SK-N-MC (cell line): ENCODE data around the gene AACS.

Source experiments
- EZH2 ChIP-seq: fragments of 200-600 bp; sonication (generic); IDR thresholded peaks from one replicate; pipeline ENCODE4 v1.6.1; 2017; ENCODE audit warnings: antibody characterized with exemption
- FOXP2 ChIP-seq: optimal IDR thresholded peaks from 2 replicates; pipeline ENCODE3; 2011; ENCODE audit warnings: mild to moderate bottlenecking, moderate library complexity; ENCODE audit not compliant: insufficient read depth; ENCODE audit errors: extremely low read length, control extremely low read depth
- POLR2AphosphoS5 ChIP-seq: IDR thresholded peaks from 2 replicates; pipeline ENCODE4 v1.6.1; 2012; ENCODE audit warnings: mild to moderate bottlenecking, low read depth, low read length, borderline replicate concordance

DNA sequence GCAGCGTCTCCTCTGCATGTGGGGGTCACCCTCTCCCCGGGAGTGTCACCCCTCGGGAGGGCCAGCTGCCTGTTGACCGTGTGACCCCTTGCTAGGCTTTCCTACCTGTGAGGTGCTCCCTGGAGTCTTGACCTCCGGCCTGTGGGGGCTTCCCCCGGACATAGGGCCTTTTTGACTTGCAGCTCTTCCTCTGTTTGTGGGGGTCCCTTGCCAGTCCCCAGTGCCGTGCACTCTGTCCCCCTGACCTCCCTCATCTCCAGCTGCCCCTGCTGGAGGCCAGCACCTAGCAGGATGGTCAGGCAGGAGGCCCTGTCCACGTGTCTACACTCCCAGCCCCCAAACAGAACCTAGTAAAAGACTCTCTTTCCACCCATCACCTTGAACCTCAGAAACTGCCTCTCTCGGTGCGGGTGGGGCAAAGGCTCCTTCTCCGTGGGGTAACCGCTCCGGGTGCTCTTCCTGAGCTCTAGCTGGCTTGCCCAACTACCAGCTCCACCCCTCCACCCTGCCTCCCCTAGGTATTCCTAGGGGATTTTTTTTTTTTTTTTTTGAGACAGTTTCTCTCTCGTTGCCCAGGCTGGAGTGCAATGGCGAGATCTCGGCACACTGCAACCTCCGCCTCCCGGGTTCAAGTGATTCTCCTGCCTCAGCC is 810 bp downstream of the AACS start:
- TF ChIP-seq POLR2AphosphoS5 (no peak), FOXP2 (no peak), EZH2 (no peak)
